CD4-positive, alpha-beta T cell treated with Interleukin-1 beta for 1 hour (primary cell): ENCODE measurements around the gene PFAS.
"Not testable (repeated sequence)": the region's sequence is repeated elsewhere in the genome, so short reads cannot be mapped to it uniquely, and the experiment has no call there.

Experiments
- DNase-seq, 2 donors: peaks; one replicate each; pipeline ENCODE4 v3.0.0-alpha.2; 2020 to 2022

PFAS gene

GRCh38 chr17:8225813-8226535 is 23.1 kb upstream of the PFAS start:
- DNase-seq = peak; percentile 72 to 81

DNA sequence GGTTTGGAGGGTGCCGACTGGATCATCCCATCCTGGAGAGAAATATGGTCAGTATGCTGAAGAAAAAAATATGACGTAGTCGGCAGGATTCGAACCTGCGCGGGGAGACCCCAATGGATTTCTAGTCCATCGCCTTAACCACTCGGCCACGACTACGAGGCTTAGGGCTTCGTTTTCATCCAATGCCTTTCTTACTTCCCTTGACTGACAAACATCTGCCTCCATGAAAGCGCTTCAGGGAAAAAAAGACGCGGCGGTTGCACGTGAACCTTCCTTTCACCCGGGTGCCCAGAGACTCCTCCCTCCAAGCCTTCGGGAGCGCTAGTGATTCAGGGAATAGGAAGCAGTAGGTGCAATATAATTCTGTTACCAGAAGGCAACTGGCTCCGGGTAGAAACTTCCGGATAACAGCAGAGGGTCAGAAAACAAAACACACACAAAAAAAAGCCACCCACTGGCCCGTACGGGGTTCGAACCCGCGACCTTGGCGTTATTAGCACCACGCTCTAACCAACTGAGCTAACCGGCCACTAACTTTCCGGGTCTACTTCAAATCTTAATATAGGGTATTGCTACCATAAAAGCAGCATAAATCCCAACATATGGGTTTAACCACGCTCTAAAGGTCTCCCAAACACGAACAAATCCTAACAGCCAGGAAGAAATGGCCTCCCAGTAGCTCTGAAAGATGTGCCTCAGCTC is 22.4 kb upstream of the PFAS start:
- DNase-seq = peak; percentile 39 to 58

GRCh38 chr17:8227238-8227581 is 21.9 kb upstream of the PFAS start:
- DNase-seq = no peak

- DNase-seq = no peak
Measured at GRCh38 chr17:8231701-8232100, 17.4 kb upstream of the PFAS start.

DNA sequence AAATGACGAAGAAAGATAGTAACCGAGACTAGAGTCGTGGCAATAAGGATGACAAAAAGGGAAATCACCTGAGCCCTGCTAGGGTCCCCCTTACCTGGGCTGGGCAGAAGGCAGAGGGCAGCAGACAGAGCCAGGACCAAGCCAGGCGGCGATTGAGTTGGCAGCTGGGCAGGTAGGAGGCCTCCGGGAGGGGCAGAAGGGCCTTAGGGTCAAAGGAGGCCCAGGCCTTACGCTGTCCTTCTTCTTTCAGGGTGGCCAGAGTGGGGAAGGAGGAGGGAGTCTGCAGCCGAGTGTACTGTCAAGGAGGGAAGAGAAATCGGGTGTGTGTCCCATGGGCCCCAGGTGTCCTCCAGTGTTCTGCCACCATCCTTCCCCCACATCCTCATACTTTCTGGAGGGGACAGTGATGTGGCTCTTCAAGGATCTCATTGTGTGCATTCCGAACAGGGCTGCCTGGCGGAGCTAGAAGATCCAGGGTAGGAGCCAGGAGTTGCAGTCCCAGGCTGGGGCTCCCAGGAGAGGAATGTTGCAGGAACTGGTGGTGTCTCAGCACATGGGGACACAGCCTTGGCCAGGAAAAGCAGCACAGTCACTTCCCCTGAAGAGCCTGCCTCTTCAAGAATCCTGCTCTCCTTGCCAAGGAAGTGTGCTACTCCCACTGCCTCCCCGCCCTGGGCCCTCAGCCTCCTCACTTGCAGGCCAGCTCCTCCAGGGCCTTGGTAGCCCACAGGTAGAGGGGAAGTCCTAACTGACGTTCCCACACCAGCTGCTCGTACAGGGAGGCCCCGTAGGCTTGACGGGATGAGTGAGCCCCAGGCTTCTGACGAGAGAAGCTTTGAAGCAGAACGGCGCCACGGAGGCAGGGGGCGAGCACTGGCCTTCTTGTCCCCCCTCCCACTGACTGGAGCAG is 14.5 kb upstream of the PFAS start:
- DNase-seq = no peak

GRCh38 chr17:8235676-8236075 is 13.4 kb upstream of the PFAS start:
- no peak for DNase-seq

- DNase-seq = no peak
Measured at GRCh38 chr17:8237175-8237574, 11.9 kb upstream of the PFAS start.

DNA sequence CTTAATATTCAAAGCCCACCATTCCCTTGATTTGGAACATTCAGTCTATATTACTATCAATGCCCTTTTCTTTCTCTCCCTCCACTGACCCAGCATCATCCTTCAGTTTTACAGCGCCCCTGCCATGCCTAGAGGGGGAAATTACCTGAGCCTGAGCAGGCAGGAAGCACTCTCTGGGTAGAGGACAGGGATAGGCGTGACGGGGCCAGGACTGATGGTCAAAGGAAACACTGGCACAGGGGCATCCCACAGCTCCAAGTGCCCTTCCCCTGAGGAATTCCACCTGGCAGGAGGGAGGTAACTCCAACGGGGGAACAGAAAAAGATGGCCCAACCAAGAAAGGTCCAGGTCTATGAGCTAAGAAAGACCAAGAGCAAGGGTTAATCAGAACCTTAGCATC is 11.2 kb upstream of the PFAS start:
- DNase-seq = no peak

DNA sequence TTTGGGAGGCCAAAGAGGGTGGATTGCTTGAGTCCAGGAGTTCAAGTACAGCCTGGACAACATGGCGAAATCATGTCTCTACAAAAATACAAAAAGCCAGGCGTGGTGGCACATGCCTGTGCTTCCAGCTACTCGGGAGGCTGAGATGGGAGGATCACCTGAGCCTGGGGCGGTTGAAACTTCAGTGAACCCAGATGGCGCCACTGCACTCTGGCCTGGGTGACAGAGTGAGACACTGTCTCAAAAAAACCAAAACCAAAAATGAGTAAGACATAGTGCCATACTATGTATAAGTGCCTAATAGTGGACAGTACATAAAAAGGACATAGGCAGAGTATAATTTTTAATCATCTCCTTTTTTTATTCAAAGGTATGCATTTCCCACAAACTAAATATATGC is 5.3 kb upstream of the PFAS start:
- DNase-seq = peak in 1 of 2 donors; percentile 42

DNA sequence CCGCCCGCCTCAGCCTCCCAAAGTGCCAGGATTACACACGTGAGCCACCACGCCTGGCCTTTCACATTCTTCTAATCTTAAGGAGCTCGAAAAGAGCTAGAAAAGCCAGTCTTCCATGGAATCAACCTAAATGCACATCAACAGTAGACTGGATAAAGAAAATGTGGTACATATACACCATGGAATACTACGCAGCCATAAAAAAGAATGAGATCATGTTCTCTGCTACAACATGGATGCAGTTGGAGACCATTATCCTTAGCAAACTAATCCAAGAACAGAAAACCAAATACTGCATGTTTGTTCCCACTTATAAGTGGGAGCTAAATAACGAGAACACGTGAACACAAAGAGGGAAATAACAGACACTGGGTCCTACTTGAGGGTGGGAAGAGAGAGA is 4.3 kb upstream of the PFAS start:
- DNase-seq = no peak

DNA sequence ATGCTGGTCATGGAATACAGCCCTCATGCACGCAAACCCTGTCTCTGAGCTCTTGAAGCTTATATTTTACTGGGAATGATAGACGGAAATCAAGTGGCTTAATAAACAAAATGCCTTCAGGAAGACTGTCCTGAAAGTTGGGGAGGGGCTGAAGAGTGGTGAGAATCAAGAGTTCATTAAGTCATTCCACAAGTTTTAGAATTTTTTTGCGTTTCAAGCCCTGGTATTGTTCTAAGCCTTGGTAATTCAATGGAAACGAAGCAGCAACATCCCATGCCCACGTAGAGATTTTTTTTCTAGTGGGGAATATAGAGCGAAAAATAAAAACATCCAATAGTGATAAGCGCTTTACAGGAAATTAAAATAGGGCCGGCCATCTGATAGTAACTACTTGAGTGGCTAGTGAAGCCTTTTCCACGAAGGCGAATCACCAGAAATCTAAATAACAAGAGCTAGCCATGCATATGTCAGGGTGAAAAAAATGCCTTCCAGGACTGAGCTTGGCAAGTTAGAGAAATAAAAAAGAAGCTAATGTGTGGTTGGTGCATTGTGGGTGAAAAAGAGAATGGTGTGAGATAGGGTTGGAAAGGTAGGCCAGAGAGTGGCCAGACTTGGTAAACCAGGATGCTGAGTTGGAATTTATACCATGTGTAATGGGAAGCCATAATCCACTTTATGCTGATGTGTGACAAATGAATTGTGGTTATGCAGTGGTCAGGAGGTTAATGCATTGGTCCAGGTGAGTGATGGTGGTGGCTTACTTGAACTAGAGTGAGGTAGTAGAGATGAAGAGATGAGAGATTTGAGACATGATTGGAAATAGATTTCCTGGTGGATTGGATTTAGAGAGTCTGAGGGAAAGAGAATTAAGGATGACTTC is 772 bp downstream of the PFAS start:
- no peak for DNase-seq

DNA sequence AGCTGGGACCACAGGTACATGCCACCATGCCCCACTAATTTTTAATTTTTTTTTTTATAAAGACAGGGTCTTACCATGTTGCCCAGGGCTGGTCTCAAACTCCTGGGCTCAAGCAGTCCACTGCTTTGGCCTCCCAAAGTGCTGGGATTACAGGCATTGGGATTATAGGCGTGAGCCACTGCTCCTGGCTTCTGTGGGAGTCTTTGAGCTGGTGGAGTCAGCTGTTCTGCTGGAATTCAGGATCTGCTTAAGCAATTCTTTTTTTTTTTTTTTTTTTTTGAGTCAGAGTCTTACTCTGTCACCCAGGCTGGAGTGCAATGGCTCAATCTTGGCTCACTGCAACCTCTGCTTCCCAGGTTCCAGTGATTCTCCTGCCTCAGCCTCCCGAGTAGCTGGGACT is 2.3 kb downstream of the PFAS start:
- DNase-seq = not testable (repeated sequence)

DNA sequence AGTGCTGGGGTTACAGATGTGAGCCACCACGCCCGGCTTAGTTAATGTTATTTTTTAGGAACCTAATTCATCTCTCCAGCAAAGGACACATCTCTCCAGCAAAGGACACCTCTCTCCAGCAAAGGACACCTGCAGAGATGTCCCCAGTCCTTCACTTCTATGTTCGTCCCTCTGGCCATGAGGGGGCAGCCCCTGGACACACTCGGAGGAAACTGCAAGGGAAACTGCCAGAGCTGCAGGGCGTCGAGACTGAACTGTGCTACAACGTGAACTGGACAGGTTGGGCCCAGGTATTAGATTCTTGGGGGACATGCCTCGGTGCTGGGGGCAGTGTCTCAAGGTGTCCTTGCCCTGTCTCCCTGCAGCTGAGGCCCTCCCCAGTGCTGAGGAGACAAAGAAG is 4.7 kb downstream of the PFAS start:
- peak in 1 of 2 donors; percentile 16 for DNase-seq

DNA sequence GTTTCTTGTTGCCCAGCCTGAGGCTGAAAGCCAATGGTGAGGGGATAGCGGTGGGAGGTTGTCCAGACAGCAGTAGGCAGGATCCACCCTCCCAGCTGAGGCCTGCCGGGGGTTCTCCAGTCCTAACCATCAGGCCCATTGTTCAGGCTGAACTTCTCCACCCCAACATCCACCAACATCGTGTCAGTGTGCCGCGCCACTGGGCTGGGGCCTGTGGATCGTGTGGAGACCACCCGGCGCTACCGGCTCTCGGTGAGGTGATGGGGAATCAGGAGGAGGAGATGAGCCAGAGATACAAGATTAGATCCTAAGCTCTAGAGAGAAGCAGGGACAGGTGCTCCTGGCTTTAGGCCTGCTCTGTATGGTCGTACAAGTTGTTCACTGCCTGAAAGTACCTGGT is 5.8 kb downstream of the PFAS start:
- DNase-seq = no peak

- no peak for DNase-seq
Measured at GRCh38 chr17:8255499-8255898, 6.4 kb downstream of the PFAS start.

DNA sequence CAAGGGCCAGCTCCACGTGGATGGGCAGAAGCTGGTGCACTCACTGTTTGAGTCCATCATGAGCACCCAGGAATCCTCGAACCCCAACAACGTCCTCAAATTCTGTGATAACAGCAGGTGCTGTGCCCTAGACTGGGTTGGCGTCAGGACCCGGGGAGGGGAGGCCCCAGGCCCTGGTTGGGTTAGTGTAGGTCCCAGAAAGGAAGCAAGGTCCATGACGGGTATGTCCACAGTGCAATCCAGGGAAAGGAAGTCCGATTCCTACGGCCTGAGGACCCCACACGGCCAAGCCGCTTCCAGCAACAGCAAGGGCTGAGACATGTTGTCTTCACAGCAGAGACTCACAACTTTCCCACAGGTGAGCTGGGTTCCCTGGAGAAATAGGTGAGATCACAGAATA is 7.2 kb downstream of the PFAS start:
- no peak for DNase-seq

DNA sequence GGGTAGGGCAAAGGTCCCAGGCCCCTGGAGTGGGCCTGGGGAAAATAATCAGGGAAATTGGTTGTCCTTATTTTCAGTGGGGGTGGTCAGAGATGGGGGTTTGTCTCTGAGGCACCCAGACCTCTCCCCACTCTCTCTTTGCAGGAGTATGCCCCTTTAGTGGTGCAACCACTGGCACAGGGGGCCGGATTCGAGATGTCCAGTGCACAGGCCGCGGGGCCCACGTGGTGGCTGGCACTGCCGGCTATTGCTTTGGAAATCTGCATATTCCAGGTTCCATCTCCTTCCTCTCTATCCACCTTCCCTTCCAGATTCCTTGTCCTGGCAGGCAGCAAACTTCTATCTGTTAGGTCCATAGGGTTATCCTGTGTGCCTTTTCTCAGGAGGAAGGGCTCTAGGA is 7.6 kb downstream of the PFAS start:
- no peak for DNase-seq

- no peak for DNase-seq
Measured at GRCh38 chr17:8257801-8258200, 8.7 kb downstream of the PFAS start.

DNA sequence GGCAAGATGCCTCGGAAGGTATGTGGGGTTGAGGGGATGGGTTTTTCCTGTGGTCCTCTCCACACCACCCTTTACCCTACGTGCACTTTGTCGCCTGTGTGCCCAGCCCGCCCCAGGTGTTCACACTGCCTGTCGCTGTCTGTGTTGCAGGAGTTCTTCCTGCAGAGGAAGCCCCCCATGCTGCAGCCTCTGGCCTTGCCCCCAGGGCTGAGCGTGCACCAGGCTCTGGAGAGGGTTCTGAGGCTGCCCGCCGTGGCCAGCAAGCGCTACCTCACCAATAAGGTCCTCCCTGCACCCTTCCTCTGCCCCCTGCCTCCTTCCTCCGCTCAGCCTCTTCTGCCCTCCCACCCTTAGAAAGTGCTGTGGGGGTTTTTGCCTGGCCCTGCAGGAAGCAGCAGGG is 15.2 kb downstream of the PFAS start:
- DNase-seq = no peak

DNA sequence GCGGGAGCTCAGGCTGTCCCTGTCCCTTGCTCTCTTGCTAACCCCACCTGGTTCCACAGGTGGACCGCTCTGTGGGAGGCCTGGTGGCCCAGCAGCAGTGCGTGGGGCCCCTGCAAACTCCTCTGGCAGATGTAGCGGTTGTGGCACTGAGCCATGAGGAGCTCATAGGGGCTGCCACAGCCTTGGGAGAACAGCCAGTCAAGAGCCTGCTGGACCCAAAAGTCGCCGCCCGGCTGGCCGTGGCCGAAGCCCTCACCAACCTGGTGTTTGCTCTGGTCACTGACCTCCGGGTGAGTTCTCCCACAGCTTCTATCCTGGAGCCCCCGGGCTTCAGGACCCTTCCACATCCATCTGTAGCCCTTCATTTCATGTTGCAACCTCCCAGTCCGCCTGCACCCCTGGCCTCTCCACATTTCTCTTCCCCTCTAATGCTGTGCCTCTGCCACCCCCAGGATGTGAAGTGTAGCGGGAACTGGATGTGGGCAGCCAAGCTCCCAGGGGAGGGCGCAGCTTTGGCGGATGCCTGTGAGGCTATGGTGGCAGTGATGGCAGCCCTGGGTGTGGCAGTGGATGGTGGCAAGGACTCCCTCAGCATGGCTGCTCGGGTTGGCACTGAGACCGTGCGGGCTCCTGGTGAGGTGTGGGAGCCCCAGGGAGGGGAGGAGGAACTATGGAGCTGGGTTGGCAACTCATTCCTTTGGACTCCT is 15.9 kb downstream of the PFAS start:
- DNase-seq = no peak

GRCh38 chr17:8266648-8267479 is 17.8 kb downstream of the PFAS start:
- DNase-seq = no peak
